ENCODE measurements around the gene CRELD1. TPM values are rescaled to one million over a fixed set of nuclear protein-coding genes. Genes with fewer than 3 reads are reported as not detected.
"Not testable (repeated sequence)": the region's sequence is repeated elsewhere in the genome, so short reads cannot be mapped to it uniquely, and the experiment has no call there.

CRELD1 gene
- total RNA-seq, 2 donors from 2014 or later, result 22.8 to 29.7 TPM

GRCh38 chr3:9932843-9933560 lies 632 bp upstream of the CRELD1 start:
- ATAC-seq (peak; percentile 88), DNase-seq (ENCODE audit: low spot score) (peak; percentile 92)
- Mint-ChIP-seq H3K4me3 (peak overlapping the region; percentile 99), H3K27ac (peak overlapping the region; percentile 98 to 99), H3K36me3 (peaks cover 4% of the 10 kb centered on the region), H3K27me3 (no peaks in the 10 kb centered on the region), H3K9me3 (no peaks in the 10 kb centered on the region), H3K4me1 (ENCODE audit: low read depth in 2 of 2) (peaks cover 32 to 37% of the 10 kb centered on the region in 2 donors)

GRCh38 chr3:9934235-9934621 lies 594 bp downstream of the CRELD1 start:
- DNase-seq (ENCODE audit: low spot score), result no peak
- Mint-ChIP-seq H3K9me3 (no peaks in the 10 kb centered on the region), H3K27me3 (no peaks in the 10 kb centered on the region), H3K4me3 (peak overlapping the region; percentile 99), H3K27ac (peak overlapping the region; percentile 98 to 99), H3K36me3 (peaks cover 4% of the 10 kb centered on the region), H3K4me1 (ENCODE audit: low read depth in 2 of 2) (peaks cover 34 to 37% of the 10 kb centered on the region in 2 donors)
- no peak for ATAC-seq

- H3K4me1 Mint-ChIP-seq (ENCODE audit: low read depth in 2 of 2), result peaks cover 34 to 37% of the 10 kb centered on the region in 2 donors
- H3K27ac Mint-ChIP-seq, result peak overlapping the region; percentile 98 to 99
- no peaks in the 10 kb centered on the region for H3K9me3 Mint-ChIP-seq
- no peak for DNase-seq (ENCODE audit: low spot score)
- peaks cover 4% of the 10 kb centered on the region for H3K36me3 Mint-ChIP-seq
- H3K4me3 Mint-ChIP-seq, result peak overlapping the region; percentile 99
- no peak for ATAC-seq
- H3K27me3 Mint-ChIP-seq, result no peaks in the 10 kb centered on the region
Measured at GRCh38 chr3:9934993-9935392, 1.4 kb downstream of the CRELD1 start.

- H3K27me3 Mint-ChIP-seq, result no peaks in the 10 kb centered on the region
- peaks cover 34 to 37% of the 10 kb centered on the region in 2 donors for H3K4me1 Mint-ChIP-seq (ENCODE audit: low read depth in 2 of 2)
- no peaks in the 10 kb centered on the region for H3K9me3 Mint-ChIP-seq
- DNase-seq (ENCODE audit: low spot score) (no peak), ATAC-seq (no peak)
- H3K4me3 Mint-ChIP-seq, result peak overlapping the region; percentile 99
- H3K36me3 Mint-ChIP-seq, result peaks cover 4% of the 10 kb centered on the region
- peak overlapping the region in 1 of 2 donors; percentile 98 for H3K27ac Mint-ChIP-seq
Measured at GRCh38 chr3:9935966-9936510, 2.4 kb downstream of the CRELD1 start.

- H3K9me3 Mint-ChIP-seq, result no peaks in the 10 kb centered on the region
- ATAC-seq (no peak), DNase-seq (ENCODE audit: low spot score) (no peak)
- H3K27me3 Mint-ChIP-seq, result no peaks in the 10 kb centered on the region
- H3K4me3 Mint-ChIP-seq, result no peak overlapping the region
- H3K27ac Mint-ChIP-seq, result no peak overlapping the region
- peaks cover 27 to 30% of the 10 kb centered on the region in 2 donors for H3K4me1 Mint-ChIP-seq (ENCODE audit: low read depth in 2 of 2)
- peaks cover 4% of the 10 kb centered on the region for H3K36me3 Mint-ChIP-seq
Measured at GRCh38 chr3:9937486-9938238, 4.0 kb downstream of the CRELD1 start.

GRCh38 chr3:9938966-9939365 lies 5.3 kb downstream of the CRELD1 start:
- Mint-ChIP-seq H3K4me1 (ENCODE audit: low read depth in 2 of 2) (peaks cover 21 to 27% of the 10 kb centered on the region in 2 donors), H3K9me3 (no peaks in the 10 kb centered on the region), H3K4me3 (no peak overlapping the region), H3K36me3 (peaks cover 4% of the 10 kb centered on the region), H3K27me3 (no peaks in the 10 kb centered on the region), H3K27ac (no peak overlapping the region)
- DNase-seq (ENCODE audit: low spot score) (no peak), ATAC-seq (no peak)

GRCh38 chr3:9939906-9940305 lies 6.3 kb downstream of the CRELD1 start:
- not testable (repeated sequence) for H3K9me3 Mint-ChIP-seq; H3K4me3 Mint-ChIP-seq; H3K27me3 Mint-ChIP-seq; H3K27ac Mint-ChIP-seq; ATAC-seq; H3K36me3 Mint-ChIP-seq; DNase-seq (ENCODE audit: low spot score)
- H3K4me1 Mint-ChIP-seq (ENCODE audit: low read depth in 2 of 2), result peaks cover 12 to 20% of the 10 kb centered on the region in 2 donors

GRCh38 chr3:9940746-9941145 lies 7.1 kb downstream of the CRELD1 start:
- H3K27me3 Mint-ChIP-seq, result no peaks in the 10 kb centered on the region
- H3K27ac Mint-ChIP-seq, result no peak overlapping the region
- H3K4me3 Mint-ChIP-seq, result no peak overlapping the region
- DNase-seq (ENCODE audit: low spot score), result no peak
- peaks cover 4 to 11% of the 10 kb centered on the region in 2 donors for H3K4me1 Mint-ChIP-seq (ENCODE audit: low read depth in 2 of 2)
- no peaks in the 10 kb centered on the region for H3K9me3 Mint-ChIP-seq
- no peak for ATAC-seq
- H3K36me3 Mint-ChIP-seq, result peaks cover 4% of the 10 kb centered on the region

- DNase-seq (ENCODE audit: low spot score) (no peak), ATAC-seq (no peak)
- peaks cover 0 to 7% of the 10 kb centered on the region in 2 donors for H3K4me1 Mint-ChIP-seq (ENCODE audit: low read depth in 2 of 2)
- H3K27me3 Mint-ChIP-seq, result no peaks in the 10 kb centered on the region
- H3K27ac Mint-ChIP-seq, result no peak overlapping the region
- H3K4me3 Mint-ChIP-seq, result no peak overlapping the region
- H3K36me3 Mint-ChIP-seq, result no peaks in the 10 kb centered on the region
- no peaks in the 10 kb centered on the region for H3K9me3 Mint-ChIP-seq
Measured at GRCh38 chr3:9942164-9942563, 8.5 kb downstream of the CRELD1 start.

GRCh38 chr3:9942934-9943690 lies 9.5 kb downstream of the CRELD1 start:
- no peak for ATAC-seq
- Mint-ChIP-seq H3K9me3 (no peaks in the 10 kb centered on the region), H3K27ac (peak overlapping the region in 1 of 2 donors; percentile 13), H3K36me3 (no peaks in the 10 kb centered on the region), H3K27me3 (no peaks in the 10 kb centered on the region), H3K4me1 (ENCODE audit: low read depth in 2 of 2) (peaks cover 0 to 3% of the 10 kb centered on the region in 2 donors), H3K4me3 (no peak overlapping the region)
- no peak for DNase-seq (ENCODE audit: low spot score)

GRCh38 chr3:9944271-9944670 lies 10.6 kb downstream of the CRELD1 start:
- DNase-seq (ENCODE audit: low spot score), result no peak
- Mint-ChIP-seq H3K4me1 (ENCODE audit: low read depth in 2 of 2) (peaks cover 0 to 3% of the 10 kb centered on the region in 2 donors), H3K27ac (peak overlapping the region in 1 of 2 donors; percentile 53), H3K9me3 (no peaks in the 10 kb centered on the region), H3K4me3 (no peak overlapping the region), H3K36me3 (no peaks in the 10 kb centered on the region), H3K27me3 (no peaks in the 10 kb centered on the region)
- ATAC-seq, result no peak

- Mint-ChIP-seq H3K4me1 (ENCODE audit: low read depth in 2 of 2) (peaks cover 0 to 6% of the 10 kb centered on the region in 2 donors), H3K4me3 (peak overlapping the region; percentile 34), H3K9me3 (no peaks in the 10 kb centered on the region), H3K27me3 (no peaks in the 10 kb centered on the region), H3K36me3 (no peaks in the 10 kb centered on the region), H3K27ac (no peak overlapping the region)
- ATAC-seq, result no peak
- DNase-seq (ENCODE audit: low spot score), result no peak
Measured at GRCh38 chr3:9945358-9945757, 11.7 kb downstream of the CRELD1 start.

GRCh38 chr3:9946112-9947024 lies 12.7 kb downstream of the CRELD1 start:
- Mint-ChIP-seq H3K27me3 (no peaks in the 10 kb centered on the region), H3K36me3 (no peaks in the 10 kb centered on the region), H3K27ac (peak overlapping the region; percentile 71 to 85), H3K9me3 (no peaks in the 10 kb centered on the region), H3K4me3 (peak overlapping the region; percentile 80), H3K4me1 (ENCODE audit: low read depth in 2 of 2) (peaks cover 6 to 13% of the 10 kb centered on the region in 2 donors)
- DNase-seq (ENCODE audit: low spot score) (peak; percentile 93), ATAC-seq (peak; percentile 92 to 95)

Measured in natural killer cell treated with Interleukin-12 subunit alpha and Interleukin-12 subunit beta and Interleukin-15 and Interleukin-18, amount 100 ng/mL, for 72 hours (primary cell).